Naive thymus-derived CD4-positive, alpha-beta T cell (primary cell): ENCODE data around the gene CHCT1. TPM values are rescaled to one million over a fixed set of nuclear protein-coding genes. Genes with fewer than 3 reads are reported as not detected.
"Not testable (repeated sequence)": the region's sequence is repeated elsewhere in the genome, so short reads cannot be mapped to it uniquely, and the experiment has no call there.

ENCODE experiments used
- ATAC-seq: fragments of 150-1000 bp; cut with Tn5 transposase; 2 replicates; pipeline ENCODE4 v1.10.0; 2021; ENCODE audit warnings: mild to moderate bottlenecking, moderate library complexity
- CTCF ChIA-PET: fragments of 350-600 bp; sonication (Branson Sonifier 250); formaldehyde crosslinking; loops from one replicate; lab custom pipeline; 2021; ENCODE audit warnings: antibody characterized with exemption; lab: Charles Lee
- POLR2A ChIA-PET: fragments of 350-600 bp; sonication (Branson Sonifier 250); formaldehyde crosslinking; loops from one replicate; lab custom pipeline; 2021; ENCODE audit warnings: antibody characterized with exemption, inconsistent platforms; lab: Charles Lee
- DNase-seq, 9 donors: peaks; one replicate each; pipeline versions ENCODE4 v3.0.0 to v3.0.0-alpha.2; 2020 to 2022; ENCODE audit warnings: mixed read lengths in 1 of 9
- H3K27ac ChIP-seq: one replicate; pipeline ENCODE4 v1.7.0; 2013; ENCODE audit warnings: mild to moderate bottlenecking, low read depth, low read length, moderate library complexity
- H3K27me3 ChIP-seq, 2 donors: one replicate each; pipeline ENCODE4 v1.7.0; 2013; ENCODE audit warnings: low read length in 2 of 2, mild to moderate bottlenecking in 2 of 2, moderate library complexity in 2 of 2; ENCODE audit not compliant: control insufficient read depth in 2 of 2, insufficient read depth in 2 of 2
- H3K36me3 ChIP-seq, 3 experiments: 1 replicate in 2 of 3; 2 replicates in 1 of 3; pipeline ENCODE4 v1.7.0; 2013; ENCODE audit warnings: low read length in 3 of 3, mild to moderate bottlenecking in 3 of 3, moderate library complexity in 1 of 3; ENCODE audit not compliant: insufficient read depth in 3 of 3, control insufficient read depth in 2 of 3
- H3K4me1 ChIP-seq, 2 donors: one replicate each; pipeline ENCODE4 v1.7.0; 2013; ENCODE audit warnings: low read length in 2 of 2, mild to moderate bottlenecking in 2 of 2, moderate library complexity in 1 of 2; ENCODE audit not compliant: control insufficient read depth in 2 of 2, insufficient read depth in 2 of 2
- H3K4me3 ChIP-seq: 2 replicates; pipeline ENCODE4 v1.7.0; 2013; ENCODE audit warnings: mild to moderate bottlenecking, low read length
- H3K9me3 ChIP-seq, 3 experiments: 1 replicate in 2 of 3; 2 replicates in 1 of 3; pipeline ENCODE4 v1.7.0; 2013; ENCODE audit warnings: low read length in 3 of 3; ENCODE audit not compliant: control insufficient read depth in 2 of 3
- H3K27ac Mint-ChIP-seq, 9 donors: one replicate each; pipeline ENCODE4 v1.8.0; 2020 to 2022; ENCODE audit warnings: mixed read lengths in 9 of 9, mild to moderate bottlenecking in 8 of 9, moderate library complexity in 5 of 9, inconsistent platforms in 2 of 9
- H3K27me3 Mint-ChIP-seq, 5 donors: one replicate each; pipeline ENCODE4 v1.8.0; 2021 to 2022; ENCODE audit warnings: mixed read lengths in 5 of 5, mild to moderate bottlenecking in 1 of 5
- H3K36me3 Mint-ChIP-seq, 5 donors: one replicate each; pipeline ENCODE4 v1.8.0; 2020 to 2022; ENCODE audit warnings: mixed read lengths in 5 of 5, mild to moderate bottlenecking in 3 of 5, inconsistent platforms in 1 of 5
- H3K4me1 Mint-ChIP-seq, 7 donors: one replicate each; pipeline ENCODE4 v1.8.0; 2020 to 2022; ENCODE audit warnings: mixed read lengths in 7 of 7, mild to moderate bottlenecking in 3 of 7, inconsistent platforms in 1 of 7
- H3K4me3 Mint-ChIP-seq, 10 donors: one replicate each; pipeline ENCODE4 v1.8.0; 2020 to 2022; ENCODE audit warnings: mild to moderate bottlenecking in 10 of 10, mixed read lengths in 10 of 10, moderate library complexity in 6 of 10, inconsistent platforms in 2 of 10
- H3K9me3 Mint-ChIP-seq, 11 donors: one replicate each; pipeline ENCODE4 v1.8.0; 2020 to 2022; ENCODE audit warnings: mixed read lengths in 11 of 11, mild to moderate bottlenecking in 4 of 11, inconsistent platforms in 1 of 11, moderate library complexity in 1 of 11
- intact Hi-C, 2 donors: fragments of 100-400 bp; cut with micrococcal nuclease; formaldehyde crosslinking; loops; one replicate each; pipeline ENCODE4 v1.15.1; 2023
- polyA plus RNA-seq, 2 donors: library from polyadenylated mRNA; unstranded; fragments of 300-500 nt; fragmentation: Illumina TruSeq; gene quantifications; one replicate each; pipeline ENCODE4 v1.2.3, GENCODE V29; 2021
- total RNA-seq, 6 experiments: library from RNA in 5 of 6; stranded (reverse) in 5 of 6; gene quantifications; 1 replicate in 5 of 6; 2 replicates in 1 of 6; pipeline ENCODE4 v1.2.3 and lab custom pipeline; 2021 to 2026

CHCT1 gene
- total and polyA plus RNA-seq, 7 experiments from 2014 or later = not detected

GRCh38 chr17:60406887-60407286, 15.4 kb upstream of the CHCT1 start:
- ATAC-seq (no peak), DNase-seq (no peak)
- Mint-ChIP-seq H3K4me1 (no peaks in the 10 kb centered on the region), H3K27me3 (peaks cover 0 to 10% (median 0%) of the 10 kb centered on the region in 5 donors), H3K9me3 (no peaks in the 10 kb centered on the region), H3K4me3 (no peak overlapping the region), H3K27ac (peak overlapping the region in 1 of 9 donors; percentile 44), H3K36me3 (peaks cover 0 to 1% (median 0%) of the 10 kb centered on the region in 5 donors)
- intact Hi-C loops = no loop called here
- Histone ChIP-seq H3K27ac (no peak overlapping the region), H3K27me3 (no peaks in the 10 kb centered on the region), H3K4me1 (no peaks in the 10 kb centered on the region), H3K36me3 (no peaks in the 10 kb centered on the region), H3K4me3 (no peak overlapping the region), H3K9me3 (no peaks in the 10 kb centered on the region)
- ChIA-PET CTCF (no interaction called here), POLR2A (no interaction called here)

- Mint-ChIP-seq H3K27ac (no peak overlapping the region), H3K9me3 (no peaks in the 10 kb centered on the region), H3K4me3 (peak overlapping the region in 1 of 10 donors; percentile 44), H3K27me3 (peaks cover 0 to 19% (median 0%) of the 10 kb centered on the region in 5 donors), H3K36me3 (peaks cover 0 to 1% (median 0%) of the 10 kb centered on the region in 5 donors), H3K4me1 (no peaks in the 10 kb centered on the region)
- intact Hi-C loops = no loop called here
- Histone ChIP-seq H3K9me3 (no peaks in the 10 kb centered on the region), H3K4me3 (no peak overlapping the region), H3K36me3 (no peaks in the 10 kb centered on the region), H3K27me3 (no peaks in the 10 kb centered on the region), H3K4me1 (no peaks in the 10 kb centered on the region), H3K27ac (no peak overlapping the region)
- POLR2A ChIA-PET = no interaction called here
- CTCF ChIA-PET = no interaction called here
- ATAC-seq (no peak), DNase-seq (no peak)
Measured at GRCh38 chr17:60410001-60410400, 12.3 kb upstream of the CHCT1 start.

GRCh38 chr17:60412701-60413100, 9.6 kb upstream of the CHCT1 start:
- Histone ChIP-seq H3K27ac (no peak overlapping the region), H3K4me3 (no peak overlapping the region), H3K9me3 (no peaks in the 10 kb centered on the region), H3K36me3 (no peaks in the 10 kb centered on the region), H3K4me1 (no peaks in the 10 kb centered on the region), H3K27me3 (no peaks in the 10 kb centered on the region)
- intact Hi-C loops = no loop called here
- H3K4me3 Mint-ChIP-seq = no peak overlapping the region
- H3K36me3 Mint-ChIP-seq = no peaks in the 10 kb centered on the region
- CTCF ChIA-PET = interaction anchor here (1.2 kb wide), 1 partner anchor 8 kb away, joined by 3 read pairs; no protein-coding TSS in a partner anchor
- ATAC-seq = no peak
- H3K27ac Mint-ChIP-seq = no peak overlapping the region
- no peaks in the 10 kb centered on the region for H3K4me1 Mint-ChIP-seq
- no peak for DNase-seq
- H3K27me3 Mint-ChIP-seq = peaks cover 0 to 14% (median 0%) of the 10 kb centered on the region in 5 donors
- POLR2A ChIA-PET = no interaction called here
- H3K9me3 Mint-ChIP-seq = no peaks in the 10 kb centered on the region

GRCh38 chr17:60415146-60415545, 7.1 kb upstream of the CHCT1 start:
- no peaks in the 10 kb centered on the region for H3K36me3 Mint-ChIP-seq
- H3K9me3 Mint-ChIP-seq = no peaks in the 10 kb centered on the region
- CTCF ChIA-PET = interaction anchor here (1.4 kb wide), 1 partner anchor 223 kb away, joined by 3 read pairs; no protein-coding TSS in a partner anchor
- H3K4me1 Mint-ChIP-seq = no peaks in the 10 kb centered on the region
- H3K27ac Mint-ChIP-seq = no peak overlapping the region
- Histone ChIP-seq H3K27me3 (no peaks in the 10 kb centered on the region), H3K27ac (no peak overlapping the region), H3K9me3 (no peaks in the 10 kb centered on the region), H3K4me3 (no peak overlapping the region), H3K4me1 (no peaks in the 10 kb centered on the region), H3K36me3 (no peaks in the 10 kb centered on the region)
- intact Hi-C loops = no loop called here
- H3K4me3 Mint-ChIP-seq = no peak overlapping the region
- peaks cover 0 to 16% (median 0%) of the 10 kb centered on the region in 5 donors for H3K27me3 Mint-ChIP-seq
- DNase-seq (no peak), ATAC-seq (no peak)
- POLR2A ChIA-PET = interaction anchor here (1.0 kb wide), 1 partner anchor 10 kb away, joined by 3 read pairs; no protein-coding TSS in a partner anchor

GRCh38 chr17:60416368-60416925, 5.8 kb upstream of the CHCT1 start:
- Histone ChIP-seq H3K4me1 (peaks cover 4% of the 10 kb centered on the region in 2 donors), H3K9me3 (no peaks in the 10 kb centered on the region), H3K27me3 (no peaks in the 10 kb centered on the region), H3K4me3 (no peak overlapping the region), H3K36me3 (no peaks in the 10 kb centered on the region), H3K27ac (no peak overlapping the region)
- no peak for DNase-seq
- H3K27ac Mint-ChIP-seq = no peak overlapping the region
- no peak for ATAC-seq
- H3K36me3 Mint-ChIP-seq = no peaks in the 10 kb centered on the region
- H3K4me3 Mint-ChIP-seq = no peak overlapping the region
- intact Hi-C loops = no loop called here
- ChIA-PET CTCF (no interaction called here), POLR2A (no interaction called here)
- H3K27me3 Mint-ChIP-seq = peaks cover 0 to 19% (median 0%) of the 10 kb centered on the region in 5 donors
- peaks cover 0 to 8% (median 6%) of the 10 kb centered on the region in 7 donors for H3K4me1 Mint-ChIP-seq
- H3K9me3 Mint-ChIP-seq = no peaks in the 10 kb centered on the region

GRCh38 chr17:60419003-60419402, 3.3 kb upstream of the CHCT1 start:
- H3K36me3 ChIP-seq, POLR2A ChIA-PET, H3K4me1 ChIP-seq, H3K4me3 ChIP-seq, H3K36me3 Mint-ChIP-seq, H3K9me3 Mint-ChIP-seq, intact Hi-C loops, H3K9me3 ChIP-seq, H3K27me3 Mint-ChIP-seq, H3K4me3 Mint-ChIP-seq, DNase-seq, H3K27ac ChIP-seq, H3K27me3 ChIP-seq, ATAC-seq: not testable (repeated sequence)
- Mint-ChIP-seq H3K4me1 (peaks cover 0 to 11% (median 10%) of the 10 kb centered on the region in 7 donors), H3K27ac (peak overlapping the region in 1 of 9 donors; percentile 19)
- CTCF ChIA-PET = interaction anchor here (0.9 kb wide), 1 partner anchor 16 kb away, joined by 3 read pairs; no protein-coding TSS in a partner anchor

- H3K4me3 ChIP-seq, POLR2A ChIA-PET, H3K27ac ChIP-seq, H3K27me3 Mint-ChIP-seq, H3K9me3 ChIP-seq, ATAC-seq, H3K27me3 ChIP-seq, H3K27ac Mint-ChIP-seq, H3K4me3 Mint-ChIP-seq, H3K36me3 ChIP-seq, DNase-seq, CTCF ChIA-PET, H3K4me1 ChIP-seq, H3K36me3 Mint-ChIP-seq, H3K9me3 Mint-ChIP-seq: not testable (repeated sequence)
- intact Hi-C loops = loop anchor here in 1 of 2 donors (2.0 to 5.0 kb wide), 2 partner anchors 149 to 188 kb away; no protein-coding TSS in a partner anchor
- peaks cover 0 to 11% (median 10%) of the 10 kb centered on the region in 7 donors for H3K4me1 Mint-ChIP-seq
Measured at GRCh38 chr17:60419875-60420274, 2.4 kb upstream of the CHCT1 start.
